Frontal cortex (tissue), 4 donors: ENCODE results near the gene DOC2A. TPM values are rescaled to one million over a fixed set of nuclear protein-coding genes. Genes with fewer than 3 reads are reported as not detected.
"Not testable (repeated sequence)": the region's sequence is repeated elsewhere in the genome, so short reads cannot be mapped to it uniquely, and the experiment has no call there.

Experiments used
- DNase-seq, 2 donors: peaks; one replicate each; pipeline ENCODE4 v3.0.0; 2012; ENCODE audit warnings: low spot score in 2 of 2
- FAIRE-seq: peaks from 2 replicates; lab custom pipeline; 2012; peaks lifted over from hg19 to GRCh38; lab: Jason Lieb, UNC
- total RNA-seq: library from RNA; depleted of rRNA; stranded (reverse); fragments of >200 nt; gene quantifications from one replicate; pipeline ENCODE4 v1.2.3, GENCODE V29; 2014
- donor health status: control.
- donor health status: control.
- donor health status: control.

DOC2A gene
- total RNA-seq, 1 donor from 2014 or later = 11.8 TPM

DNA sequence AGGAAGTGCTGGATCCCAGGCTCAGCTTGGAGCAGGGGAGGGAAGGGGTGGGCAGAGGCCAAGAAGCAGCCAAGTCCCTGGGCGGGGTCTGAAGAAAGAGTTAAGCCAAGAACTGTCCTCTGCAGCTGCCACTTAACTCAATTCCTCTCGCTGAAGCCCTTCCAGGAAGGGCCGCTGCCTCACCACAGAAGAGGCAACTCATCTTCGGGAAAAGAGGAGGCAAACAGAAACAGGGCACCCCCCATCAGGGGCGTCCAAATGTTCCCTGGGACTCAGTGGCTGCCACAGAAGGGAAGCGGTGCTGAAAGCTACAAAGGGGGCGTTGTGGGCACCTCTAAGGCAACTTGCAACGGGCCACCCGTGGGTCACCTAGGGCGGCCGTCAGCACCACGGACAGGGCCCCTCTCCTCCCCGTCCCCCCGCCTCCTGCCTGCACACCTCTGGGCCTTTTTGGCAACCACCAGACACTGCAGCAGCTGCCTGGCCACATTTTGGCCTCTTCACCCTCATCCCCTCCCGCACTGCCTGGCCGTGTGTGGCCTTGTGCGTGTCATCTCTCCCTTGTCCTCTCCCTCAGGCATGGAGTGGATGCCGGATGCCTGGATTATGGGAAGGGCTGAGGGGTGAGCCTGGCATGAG lies 17.7 kb upstream of the DOC2A start:
- FAIRE-seq = no peak
- DNase-seq = no peak

DNA sequence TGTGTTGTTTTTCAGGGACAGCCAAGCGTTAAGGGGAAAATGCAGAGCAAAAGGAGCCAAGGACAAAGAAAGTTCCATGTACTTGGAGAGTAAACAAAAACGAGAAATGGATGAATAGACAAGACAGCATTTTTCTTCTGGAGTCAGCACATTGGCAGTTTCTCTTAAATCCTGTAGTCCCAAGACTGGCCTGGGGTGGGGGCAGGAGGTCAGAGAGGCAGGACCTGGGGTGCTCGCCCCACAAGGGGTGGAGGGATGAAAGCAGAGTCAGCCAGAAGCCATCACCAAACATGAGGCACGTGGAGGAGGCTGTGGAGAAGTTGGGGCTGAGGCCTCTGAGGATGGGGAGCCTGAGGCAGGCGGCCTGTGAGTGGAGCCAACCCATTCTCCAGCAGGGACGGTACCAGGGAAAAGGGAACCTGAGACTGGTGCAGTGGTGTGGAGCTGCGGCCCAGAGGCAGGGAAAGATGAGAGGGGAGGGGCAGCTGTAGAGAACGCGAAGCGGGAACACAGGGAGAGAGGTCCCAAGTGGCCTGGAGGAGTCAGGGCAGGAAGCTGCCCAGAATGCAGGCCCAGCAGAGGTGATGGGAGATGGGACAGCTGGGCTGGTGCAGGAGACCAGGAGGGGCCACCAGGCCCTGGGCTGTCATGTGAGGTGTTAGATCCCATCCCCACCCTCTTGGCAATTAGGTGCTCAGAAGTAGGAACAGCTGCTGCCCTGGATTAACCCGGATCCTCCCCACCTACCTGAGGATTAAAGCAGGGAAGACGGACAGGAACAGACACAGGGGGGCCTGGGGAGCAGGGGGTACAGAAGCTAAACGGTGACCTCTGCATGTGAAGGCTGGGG lies 17.0 kb upstream of the DOC2A start:
- DNase-seq (no peak), FAIRE-seq (no peak)

DNA sequence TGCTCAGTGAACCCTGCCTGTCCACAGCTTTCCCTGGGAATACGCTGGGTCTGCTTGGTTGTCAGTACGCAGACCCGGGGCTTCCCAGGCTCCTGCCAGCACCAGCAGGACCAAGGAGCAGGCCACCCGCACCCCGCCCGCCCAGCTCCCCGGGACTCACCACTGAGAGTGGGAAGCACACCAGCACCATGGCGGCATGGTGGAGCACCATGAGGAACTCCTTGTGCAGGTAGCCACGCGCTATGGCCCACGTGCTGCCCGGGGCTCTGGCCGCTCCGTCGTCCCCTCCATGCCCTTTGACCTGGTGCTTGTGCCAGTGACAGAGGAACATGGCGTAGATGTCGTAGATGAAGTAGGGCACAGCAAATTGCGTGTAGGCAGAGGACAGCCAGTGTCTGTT lies 15.6 kb upstream of the DOC2A start:
- DNase-seq = no peak
- FAIRE-seq = no peak

DNA sequence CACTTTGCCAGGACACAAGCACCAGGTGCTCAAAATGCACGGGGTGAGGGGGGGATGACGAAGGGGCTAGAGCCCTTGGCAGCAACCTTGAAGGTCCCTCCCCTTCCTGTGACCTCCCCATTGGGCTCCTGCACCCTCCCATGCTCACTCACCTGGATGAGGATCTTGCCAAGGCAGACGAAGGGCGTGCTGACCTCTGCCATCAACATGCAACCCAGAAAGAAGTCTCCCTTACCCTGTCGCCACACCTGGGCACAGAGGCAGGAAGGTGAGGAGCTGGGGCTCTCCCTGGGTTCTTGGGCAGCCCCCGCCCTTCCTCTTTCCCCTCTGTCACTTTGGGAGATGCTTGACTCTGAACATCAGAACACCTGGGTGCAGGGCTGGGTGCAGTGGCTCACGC lies 14.7 kb upstream of the DOC2A start:
- DNase-seq = no peak
- no peak for FAIRE-seq

DNA sequence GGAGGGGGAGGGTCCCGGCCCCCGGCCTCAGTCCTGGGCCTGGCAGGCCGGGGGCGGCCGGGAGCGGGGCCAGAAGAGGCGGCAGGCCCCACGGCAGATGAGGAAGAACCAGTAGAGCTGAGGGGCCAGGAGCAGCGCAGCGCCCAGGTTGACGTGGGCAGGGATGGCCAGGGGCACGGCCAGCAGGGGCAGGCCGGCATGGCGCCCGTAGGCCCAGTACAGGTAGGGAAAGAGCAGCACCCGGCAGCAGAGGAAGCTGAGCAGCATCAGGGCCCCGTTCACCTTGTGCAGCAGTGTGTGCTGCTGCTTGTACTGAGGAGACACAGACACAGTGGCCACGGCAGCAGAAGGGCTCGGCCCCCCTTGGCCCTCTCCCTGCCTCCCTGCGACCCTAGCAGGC lies 14.3 kb upstream of the DOC2A start:
- no peak for DNase-seq
- no peak for FAIRE-seq

DNA sequence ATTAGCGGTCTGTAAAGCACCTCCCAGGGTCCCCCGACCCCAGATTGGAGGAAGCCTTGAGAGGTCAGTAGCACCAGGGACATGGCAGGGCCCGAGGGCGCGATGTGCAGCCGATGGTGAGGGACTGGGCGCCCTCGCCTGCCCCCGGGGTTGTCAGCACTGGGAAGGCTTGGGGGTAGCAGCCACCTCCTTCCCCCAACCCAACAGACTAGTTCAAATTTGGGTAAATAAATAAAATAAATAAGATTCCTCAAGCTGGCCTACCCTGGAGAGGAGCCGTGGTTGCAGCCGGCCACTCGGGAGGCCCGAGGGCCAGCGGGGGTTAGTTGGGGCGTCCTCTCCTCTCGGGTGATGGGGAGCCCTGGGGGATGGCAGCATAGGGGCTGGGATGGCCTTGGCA lies 13.6 kb upstream of the DOC2A start:
- no peak for FAIRE-seq
- no peak for DNase-seq

DNA sequence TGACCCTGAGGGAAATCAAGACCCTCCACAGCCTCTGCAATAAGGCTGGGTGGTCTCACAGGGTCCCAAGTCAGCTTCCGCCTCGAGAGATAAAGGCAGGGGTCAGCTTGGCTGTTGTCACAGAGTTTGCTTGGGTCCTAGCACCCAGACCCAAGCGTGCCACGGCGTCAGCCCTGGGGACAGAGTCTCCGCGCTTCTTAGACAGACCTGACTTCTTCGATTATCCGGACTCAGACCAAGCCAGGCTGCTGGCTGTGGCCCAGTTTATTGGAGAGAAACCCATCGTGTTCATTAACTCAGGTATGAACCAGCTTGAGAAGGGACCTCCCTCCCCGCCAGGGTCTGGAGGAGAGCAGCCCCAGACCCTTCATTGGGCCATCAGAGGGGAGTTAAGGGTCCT lies 12.8 kb upstream of the DOC2A start:
- FAIRE-seq = no peak

DNA sequence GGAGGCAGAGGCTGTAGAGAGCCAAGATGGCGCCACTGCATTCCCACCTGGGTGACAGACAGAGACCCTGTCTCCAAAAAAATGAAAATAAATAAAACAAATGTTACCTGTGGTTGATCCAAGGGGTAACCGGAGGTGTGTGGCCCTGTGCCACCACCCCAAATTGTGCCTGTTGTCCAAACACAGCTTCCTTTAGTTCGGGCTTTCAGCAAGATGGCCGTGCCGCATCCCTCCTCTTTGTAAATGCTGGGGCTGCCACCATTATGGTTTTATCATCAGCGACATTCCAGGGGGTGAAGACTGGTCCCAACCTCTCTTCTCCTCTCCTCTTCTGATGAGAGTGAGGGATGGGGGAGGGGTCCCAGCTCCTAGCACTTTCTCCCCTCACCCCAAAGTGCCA lies 12.1 kb upstream of the DOC2A start, which contains the start of gene C16orf92:
C16orf92 (plus strand) TSS at position 312 of the 400 bp plus-strand sequence. CDS start 143 bp downstream, outside the sequence.
- FAIRE-seq = no peak
- no peak for DNase-seq

More for the DNA sequence above, 12.8 kb upstream of the DOC2A start:
- DNase-seq = no peak

DNA sequence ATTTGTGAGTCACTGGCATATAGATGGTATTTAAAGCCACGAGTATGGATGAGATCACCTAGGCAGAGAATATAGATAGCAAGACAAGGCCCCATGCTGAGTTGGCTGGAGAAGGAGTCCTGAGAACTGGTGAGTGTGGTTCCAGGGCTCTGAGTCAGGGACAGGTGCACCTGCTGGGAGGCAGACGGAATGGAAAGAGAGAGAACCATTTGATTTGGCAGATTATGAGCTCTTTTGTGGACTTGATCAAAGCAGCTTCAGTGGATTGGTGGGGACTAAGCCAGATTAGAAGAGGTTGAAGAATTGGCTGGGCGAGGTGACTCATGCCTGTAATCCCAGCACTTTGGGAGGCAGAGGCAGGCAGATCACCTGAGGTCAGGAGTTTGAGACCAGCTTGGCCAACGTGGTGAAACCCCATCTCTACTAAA lies 7.9 kb upstream of the DOC2A start:
- DNase-seq = no peak
- no peak for FAIRE-seq

DNA sequence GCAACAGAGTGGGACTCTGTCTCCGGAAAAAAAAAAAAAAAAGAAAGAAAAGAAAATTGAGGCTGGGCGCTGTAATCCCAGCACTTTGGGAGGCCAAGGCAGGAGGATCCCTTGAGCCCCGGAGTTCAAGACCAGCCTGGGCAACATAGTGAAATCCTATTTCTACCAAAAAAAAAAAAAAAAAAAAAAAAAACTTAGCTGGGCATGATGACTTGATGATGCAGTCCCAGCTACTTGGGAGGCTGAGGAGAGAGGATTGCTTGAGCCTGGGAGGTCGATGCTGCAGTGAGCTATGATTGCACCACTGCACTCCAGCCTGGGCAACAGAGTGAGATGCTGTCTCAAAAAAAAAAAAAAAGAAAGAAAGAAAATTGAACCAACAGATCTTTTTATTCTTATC lies 7.1 kb upstream of the DOC2A start:
- not testable (repeated sequence) for DNase-seq

DNA sequence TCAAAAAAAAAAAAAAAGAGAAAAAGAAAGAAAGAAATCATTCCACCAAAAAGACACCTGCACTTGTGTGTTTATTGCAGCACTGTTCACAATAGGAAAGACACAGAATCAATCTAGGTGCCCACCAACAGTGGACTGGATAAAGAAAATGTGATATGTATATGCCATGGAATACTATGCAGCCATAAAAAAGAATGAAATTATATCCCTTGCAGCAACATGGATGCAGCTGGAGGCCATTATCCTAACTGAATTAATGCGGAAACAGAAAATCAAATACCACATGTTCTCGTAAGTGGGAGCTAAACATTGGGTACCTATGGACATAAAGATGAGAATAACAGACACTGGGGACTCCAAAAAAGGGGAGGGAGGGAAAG lies 6.4 kb upstream of the DOC2A start:
- no peak for FAIRE-seq
- no peak for DNase-seq

More for the DNA sequence above, 7.1 kb upstream of the DOC2A start:
- FAIRE-seq = not testable (repeated sequence)

DNA sequence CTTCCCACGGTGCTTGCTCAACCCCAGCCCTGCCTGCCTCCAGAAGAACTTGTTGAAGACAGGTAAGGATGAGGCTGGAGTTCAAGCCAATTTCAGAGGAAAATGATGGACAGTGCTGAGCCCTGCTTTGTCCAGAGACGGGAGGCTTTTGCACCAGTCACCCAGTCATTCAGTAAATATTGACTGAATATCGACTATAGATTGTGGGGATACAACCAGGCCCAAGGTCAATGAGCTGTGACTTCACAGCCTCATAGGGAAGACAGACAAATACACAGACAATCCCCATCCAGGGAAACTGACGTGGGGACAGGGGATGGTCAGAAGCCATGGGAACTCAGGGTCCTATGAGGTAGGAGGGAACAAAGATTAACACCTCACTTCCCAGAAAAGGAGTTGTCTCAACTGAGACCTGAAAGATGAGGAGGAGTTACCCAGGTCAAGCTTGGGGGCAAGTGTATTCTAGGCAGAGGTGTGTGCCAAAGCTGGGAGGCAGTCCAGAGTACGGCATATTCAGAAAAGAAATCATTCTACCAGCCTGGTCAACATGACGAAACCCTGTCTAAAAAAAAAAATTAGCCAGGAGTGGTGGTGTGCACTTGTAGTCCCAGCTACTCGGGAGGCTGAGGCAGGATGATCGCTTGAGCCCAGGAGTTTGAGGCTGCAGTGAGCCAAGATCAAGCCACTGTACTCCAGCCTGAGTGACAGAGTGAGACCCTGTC lies 5.9 kb upstream of the DOC2A start:
- DNase-seq (no peak), FAIRE-seq (no peak)

DNA sequence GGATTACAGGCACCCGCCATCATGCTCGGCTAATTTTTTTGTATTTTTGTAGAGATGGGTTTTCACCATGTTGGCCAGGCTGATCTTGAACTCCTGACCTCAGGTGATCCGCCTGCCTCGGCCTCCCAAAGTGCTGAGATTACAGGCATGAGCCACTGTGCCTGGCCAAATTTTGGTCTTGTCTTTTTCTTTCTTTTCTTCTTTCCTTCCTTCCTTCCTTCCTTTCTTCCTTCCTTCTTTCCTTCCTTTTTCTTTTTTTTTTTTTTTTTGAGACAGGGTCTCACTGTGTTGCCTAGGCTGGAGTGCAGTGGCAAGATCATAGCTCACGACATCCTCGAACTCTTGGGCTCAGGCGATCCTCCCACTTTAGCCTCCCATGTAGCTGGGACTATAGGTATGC lies 4.6 kb upstream of the DOC2A start:
- DNase-seq, FAIRE-seq: not testable (repeated sequence)

DNA sequence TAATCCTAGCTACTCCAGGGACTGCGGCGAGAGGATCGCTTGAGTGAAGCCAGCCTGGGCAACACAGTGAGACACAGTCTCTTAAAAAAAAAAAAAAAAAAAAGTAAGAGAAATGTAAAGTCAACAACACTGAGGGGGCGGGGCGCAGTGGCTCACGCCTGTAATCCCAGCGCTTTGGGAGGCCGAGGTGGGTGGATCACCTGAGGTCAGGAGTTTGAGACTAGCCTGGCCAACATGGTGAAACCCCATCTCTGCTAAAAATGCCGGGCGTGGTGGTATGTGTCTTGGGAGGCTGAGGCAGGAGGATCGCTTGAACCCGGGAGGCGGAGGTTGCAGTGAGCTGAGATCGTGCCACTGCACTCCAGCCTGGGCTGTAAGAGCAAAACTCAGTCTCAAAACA lies 1.8 kb upstream of the DOC2A start:
- not testable (repeated sequence) for DNase-seq, FAIRE-seq

DNA sequence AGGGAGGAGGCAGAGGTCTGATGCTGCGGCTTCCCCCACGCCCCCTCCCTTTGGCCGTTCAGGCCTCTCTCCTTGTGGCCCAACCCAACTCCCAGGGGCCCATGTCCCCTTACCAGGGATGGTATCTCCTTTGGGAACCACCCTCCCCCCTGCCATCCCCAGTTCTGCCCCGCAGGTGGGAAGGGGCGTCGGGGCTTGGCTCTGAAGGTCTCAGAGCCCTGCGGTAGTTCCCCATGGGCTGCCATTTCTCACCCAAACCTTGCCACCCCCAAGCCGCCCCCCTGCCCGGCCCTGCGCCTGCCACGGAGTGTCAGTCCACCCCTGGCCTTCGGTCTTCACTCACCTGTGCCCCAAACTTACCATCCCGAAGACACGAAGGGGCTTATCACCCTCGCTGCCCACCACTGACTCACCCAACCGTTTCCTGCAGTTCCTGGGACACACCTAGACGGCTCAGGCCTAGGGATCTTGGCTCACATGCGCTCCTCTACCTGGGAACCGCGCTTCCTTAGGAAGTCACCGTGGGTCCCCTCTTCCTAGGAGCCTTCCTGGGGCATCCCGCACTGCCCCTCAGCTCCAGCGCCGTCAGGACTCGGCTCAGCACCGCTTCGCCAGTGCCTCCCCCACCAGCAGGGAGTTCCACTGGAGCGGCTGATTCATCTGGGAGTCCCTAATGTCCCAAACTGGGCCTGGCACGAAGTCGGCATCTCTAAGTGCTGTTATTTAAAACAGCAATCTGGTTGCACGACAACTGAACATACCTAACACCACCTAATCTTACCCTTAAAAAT lies 1.1 kb upstream of the DOC2A start:
- FAIRE-seq (no peak), DNase-seq (no peak)

DNA sequence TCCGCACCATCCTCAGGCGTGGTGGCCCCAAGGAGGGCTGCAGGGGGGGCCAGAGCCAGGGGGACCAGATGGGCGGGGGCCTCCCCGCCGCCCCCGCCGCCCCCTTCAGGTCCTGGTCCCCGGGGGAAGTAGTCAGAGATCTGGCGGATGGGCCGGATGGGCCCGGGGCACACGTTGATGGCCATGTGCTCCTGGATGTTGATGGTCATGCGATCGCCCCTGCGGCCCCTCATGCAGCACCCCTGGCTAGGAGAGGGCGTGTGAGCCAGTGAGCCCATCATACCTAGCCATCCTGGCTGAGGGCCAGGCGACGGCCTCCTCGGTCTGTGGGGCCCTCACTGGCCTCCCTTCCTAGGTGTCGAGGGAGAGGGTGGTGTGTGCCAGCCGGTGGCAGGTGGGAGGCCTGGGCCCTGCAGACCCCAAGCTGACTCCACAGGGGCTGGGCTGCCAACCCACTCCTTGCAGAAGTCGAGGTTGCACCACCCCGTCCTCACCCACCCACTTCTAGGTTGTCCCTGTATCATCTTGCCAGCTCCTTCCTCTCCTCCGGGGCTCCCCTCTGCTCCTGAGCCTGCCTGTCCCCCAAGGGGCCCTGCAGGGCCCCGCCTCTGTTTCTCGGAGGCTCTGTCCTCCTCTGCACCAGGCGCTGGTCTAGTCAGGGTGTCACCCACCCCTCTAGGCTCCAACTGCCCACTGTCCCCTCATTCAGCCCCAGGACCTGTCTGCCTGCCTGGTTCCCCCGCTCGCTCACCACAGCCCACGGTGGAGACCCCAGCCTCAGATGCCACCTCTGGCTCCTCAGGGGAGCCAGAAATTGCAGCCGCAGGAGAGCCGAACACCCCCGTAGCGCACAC lies 610 bp downstream of the DOC2A start:
- FAIRE-seq = no peak
- no peak for DNase-seq

DNA sequence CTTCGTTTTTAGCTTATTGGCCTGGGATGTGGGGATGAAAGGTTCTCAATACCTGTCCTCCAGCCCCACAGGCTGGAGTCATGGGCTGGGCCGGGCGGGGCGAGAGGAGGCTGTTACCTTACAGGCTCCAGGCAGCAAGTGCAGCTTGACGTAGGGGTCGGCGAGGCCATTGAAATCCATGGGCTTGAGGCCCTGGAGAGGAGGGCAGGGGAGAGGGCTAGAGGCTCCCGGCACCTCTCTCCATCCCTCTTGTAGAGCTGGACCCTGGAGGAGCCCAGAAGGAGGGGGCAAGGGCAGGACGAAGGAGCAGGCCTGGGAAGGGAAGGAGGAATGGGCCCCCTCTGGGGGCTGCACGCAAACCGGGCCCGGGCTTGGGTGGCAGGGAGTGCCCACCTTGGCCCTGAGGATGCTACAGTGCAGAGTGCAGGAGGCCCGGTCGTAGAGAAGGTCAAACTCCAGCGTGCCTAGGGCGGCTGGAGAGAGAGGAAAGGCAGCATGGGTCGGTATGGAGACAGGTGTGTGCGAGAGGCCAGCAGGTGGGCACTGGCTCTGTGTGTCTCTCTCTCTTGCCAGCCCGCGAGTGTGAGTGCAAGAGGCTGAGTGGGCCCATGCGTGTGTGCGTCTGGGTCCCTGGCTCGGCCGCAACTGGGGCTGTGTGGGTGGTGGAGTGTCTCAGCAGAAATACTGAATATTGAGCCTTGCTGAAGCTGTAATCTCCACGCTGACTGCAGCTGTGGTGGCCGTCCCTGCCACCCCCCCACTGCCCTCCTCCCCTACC lies 1.6 kb downstream of the DOC2A start:
- peak in 1 of 2 donors; percentile 55 for DNase-seq
- FAIRE-seq = no peak

DNA sequence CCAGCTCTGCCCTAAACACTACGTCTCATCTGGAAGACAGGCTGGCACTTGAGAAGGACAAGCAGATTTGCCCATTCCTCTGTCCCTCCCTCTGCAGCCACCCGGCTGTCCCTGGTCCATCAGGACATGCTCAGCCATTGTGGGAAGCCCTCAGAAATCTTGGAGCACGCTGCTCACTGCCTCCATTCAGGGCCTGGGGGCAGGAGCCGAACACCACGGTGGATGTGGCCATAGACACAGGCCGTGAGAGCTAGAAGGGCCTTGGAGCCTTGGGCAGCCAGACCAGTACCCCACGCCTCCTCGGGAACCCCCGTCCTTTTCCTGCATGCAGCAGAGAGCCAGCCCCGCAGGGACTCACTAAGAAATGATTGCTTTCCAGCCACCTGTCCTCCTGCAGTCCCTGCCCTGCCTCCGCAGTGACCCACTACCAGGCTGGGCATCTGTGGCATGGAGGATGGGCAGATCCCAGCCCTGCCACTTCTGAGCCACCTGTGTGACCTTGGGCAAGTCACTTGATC lies 3.4 kb downstream of the DOC2A start:
- DNase-seq (no peak), FAIRE-seq (no peak)
